Fibroblast of lung (primary cell): Measurements from ENCODE around the gene HRH1. TPM values are rescaled to one million over a fixed set of nuclear protein-coding genes. Genes with fewer than 3 reads are reported as not detected.

ENCODE experiments used
- DNase-seq, 2 donors: peaks; one replicate each; pipeline versions ENCODE4 v3.0.0 to v3.0.0-alpha.2; 2010; ENCODE audit warnings: low read depth in 2 of 2
- H2AFZ ChIP-seq: 2 replicates; pipeline ENCODE4 v1.5.1; 2012; ENCODE audit warnings: low read length, control low read depth, inconsistent platforms
- H3K27ac ChIP-seq: 2 replicates; pipeline ENCODE4 v1.5.1; 2011; ENCODE audit warnings: low read length, control low read depth; ENCODE audit not compliant: insufficient read depth
- H3K27me3 ChIP-seq: 2 replicates; pipeline ENCODE4 v1.5.1; 2011; ENCODE audit warnings: mild to moderate bottlenecking, low read length; ENCODE audit not compliant: control insufficient read depth, insufficient read depth
- H3K36me3 ChIP-seq: 2 replicates; pipeline ENCODE4 v1.5.1; 2011; ENCODE audit warnings: low read length; ENCODE audit not compliant: control insufficient read depth, insufficient read depth
- H3K4me1 ChIP-seq: 2 replicates; pipeline ENCODE4 v1.5.1; 2011; ENCODE audit warnings: low read length; ENCODE audit not compliant: control insufficient read depth, insufficient read depth; ENCODE audit errors: extremely low read depth
- H3K4me2 ChIP-seq: 2 replicates; pipeline ENCODE4 v1.5.1; 2011; ENCODE audit warnings: low read length, control low read depth; ENCODE audit not compliant: insufficient read depth; ENCODE audit errors: extremely low read depth
- H3K4me3 ChIP-seq, 4 experiments: fragments of 200-600 bp in 1 of 4; sonication (generic) in 1 of 4; replicated peaks in 1 of 4; 2 replicates each; pipeline ENCODE4 v1.5.1; 2011 to 2016; ENCODE audit warnings: low read length in 4 of 4, low read depth in 3 of 4, mild to moderate bottlenecking in 3 of 4, control low read depth in 2 of 4, inconsistent platforms in 1 of 4, mixed read lengths in 1 of 4; ENCODE audit not compliant: insufficient read depth in 1 of 4; ENCODE audit errors: control extremely low read depth in 1 of 4
- H3K79me2 ChIP-seq: 2 replicates; pipeline ENCODE4 v1.5.1; 2012; ENCODE audit warnings: mild to moderate bottlenecking, low read length, inconsistent platforms; ENCODE audit not compliant: control insufficient read depth, insufficient read depth
- H3K9ac ChIP-seq: 2 replicates; pipeline ENCODE4 v1.5.1; 2011; ENCODE audit warnings: mild to moderate bottlenecking, low read length, control low read depth; ENCODE audit not compliant: insufficient read depth
- H3K9me3 ChIP-seq: 2 replicates; pipeline ENCODE4 v1.5.1; 2012; ENCODE audit warnings: low read depth, low read length; ENCODE audit not compliant: control insufficient read depth, insufficient read depth
- H4K20me1 ChIP-seq: 2 replicates; pipeline ENCODE4 v1.5.1; 2011; ENCODE audit warnings: low read length; ENCODE audit not compliant: control insufficient read depth, insufficient read depth; ENCODE audit errors: extremely low read depth
- EZH2 ChIP-seq: IDR thresholded peaks from 2 replicates; pipeline ENCODE4 v1.5.1; 2012; ENCODE audit warnings: low read length, control low read depth, mild to moderate bottlenecking; ENCODE audit errors: missing control alignments
- polyA plus RNA-seq, 2 donors: library from polyadenylated mRNA; depleted of rRNA in 1 of 2; stranded (reverse) in 1 of 2; unstranded in 1 of 2; fragments of >200 nt; gene quantifications; 2 replicates each; pipeline ENCODE4 v1.2.1, GENCODE V29; 2011 to 2012; ENCODE audit warnings: missing spikeins in 1 of 2
- total RNA-seq: library from RNA; depleted of rRNA; stranded (reverse); fragments of >200 nt; gene quantifications from 2 replicates; pipeline ENCODE4 v1.2.1, GENCODE V29; 2014
- TF ChIP-seq, protein P1 (sequence below), 2 donors: IDR thresholded peaks in 1 of 2; conservative IDR thresholded peaks in 1 of 2; 1 replicate in 1 of 2; 2 replicates in 1 of 2; pipeline ENCODE4 v1.5.1; 2011 to 2012; ENCODE audit warnings: low read length in 2 of 2, control low read depth in 1 of 2, inconsistent platforms in 1 of 2, low read depth in 1 of 2, mild to moderate bottlenecking in 1 of 2

HRH1 gene
- total and polyA plus RNA-seq, 2 donors (not counting 1 experiment from before 2014, with no cell fraction given), result 12.6 to 30.6 TPM

DNA sequence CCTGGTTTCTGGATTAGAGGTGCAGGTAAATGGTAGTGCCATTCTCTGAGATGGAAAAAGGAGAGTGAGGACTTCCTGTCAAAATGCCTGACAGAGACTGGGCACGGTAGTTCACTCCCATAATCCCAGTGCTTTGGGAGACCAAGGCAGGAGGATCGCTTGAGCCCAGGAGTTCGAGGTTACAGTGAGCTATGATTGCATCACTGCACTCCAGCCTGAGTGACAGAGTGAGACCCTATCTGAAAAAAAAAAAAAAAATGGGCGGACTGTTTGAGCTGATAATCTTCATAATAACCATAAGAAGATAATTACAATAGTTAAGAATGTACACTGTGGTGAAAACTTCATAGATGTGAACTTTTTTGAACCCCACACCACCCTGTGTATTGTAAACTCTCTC, 44.2 kb downstream of the HRH1 start:
- Histone ChIP-seq H4K20me1 (no peaks in the 10 kb centered on the region), H3K9me3 (no peaks in the 10 kb centered on the region), H2AFZ (no peak overlapping the region), H3K79me2 (peaks cover 5% of the 10 kb centered on the region), H3K36me3 (no peaks in the 10 kb centered on the region), H3K4me2 (no peak overlapping the region), H3K4me1 (peaks cover 39% of the 10 kb centered on the region), H3K4me3 (no peak overlapping the region), H3K9ac (no peak overlapping the region), H3K27me3 (no peaks in the 10 kb centered on the region), H3K27ac (no peak overlapping the region)
- no peak for DNase-seq
- TF ChIP-seq, protein P1, sequence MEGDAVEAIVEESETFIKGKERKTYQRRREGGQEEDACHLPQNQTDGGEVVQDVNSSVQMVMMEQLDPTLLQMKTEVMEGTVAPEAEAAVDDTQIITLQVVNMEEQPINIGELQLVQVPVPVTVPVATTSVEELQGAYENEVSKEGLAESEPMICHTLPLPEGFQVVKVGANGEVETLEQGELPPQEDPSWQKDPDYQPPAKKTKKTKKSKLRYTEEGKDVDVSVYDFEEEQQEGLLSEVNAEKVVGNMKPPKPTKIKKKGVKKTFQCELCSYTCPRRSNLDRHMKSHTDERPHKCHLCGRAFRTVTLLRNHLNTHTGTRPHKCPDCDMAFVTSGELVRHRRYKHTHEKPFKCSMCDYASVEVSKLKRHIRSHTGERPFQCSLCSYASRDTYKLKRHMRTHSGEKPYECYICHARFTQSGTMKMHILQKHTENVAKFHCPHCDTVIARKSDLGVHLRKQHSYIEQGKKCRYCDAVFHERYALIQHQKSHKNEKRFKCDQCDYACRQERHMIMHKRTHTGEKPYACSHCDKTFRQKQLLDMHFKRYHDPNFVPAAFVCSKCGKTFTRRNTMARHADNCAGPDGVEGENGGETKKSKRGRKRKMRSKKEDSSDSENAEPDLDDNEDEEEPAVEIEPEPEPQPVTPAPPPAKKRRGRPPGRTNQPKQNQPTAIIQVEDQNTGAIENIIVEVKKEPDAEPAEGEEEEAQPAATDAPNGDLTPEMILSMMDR (conservative IDR thresholded peaks at IDR 0.05 in 1 of 2, IDR thresholded peaks at IDR 0.05 in 1 of 2; ENCODE audit: low read depth in 1 of 2, low read length in 2 of 2), result no peak
- no peak for TF ChIP-seq EZH2

DNA sequence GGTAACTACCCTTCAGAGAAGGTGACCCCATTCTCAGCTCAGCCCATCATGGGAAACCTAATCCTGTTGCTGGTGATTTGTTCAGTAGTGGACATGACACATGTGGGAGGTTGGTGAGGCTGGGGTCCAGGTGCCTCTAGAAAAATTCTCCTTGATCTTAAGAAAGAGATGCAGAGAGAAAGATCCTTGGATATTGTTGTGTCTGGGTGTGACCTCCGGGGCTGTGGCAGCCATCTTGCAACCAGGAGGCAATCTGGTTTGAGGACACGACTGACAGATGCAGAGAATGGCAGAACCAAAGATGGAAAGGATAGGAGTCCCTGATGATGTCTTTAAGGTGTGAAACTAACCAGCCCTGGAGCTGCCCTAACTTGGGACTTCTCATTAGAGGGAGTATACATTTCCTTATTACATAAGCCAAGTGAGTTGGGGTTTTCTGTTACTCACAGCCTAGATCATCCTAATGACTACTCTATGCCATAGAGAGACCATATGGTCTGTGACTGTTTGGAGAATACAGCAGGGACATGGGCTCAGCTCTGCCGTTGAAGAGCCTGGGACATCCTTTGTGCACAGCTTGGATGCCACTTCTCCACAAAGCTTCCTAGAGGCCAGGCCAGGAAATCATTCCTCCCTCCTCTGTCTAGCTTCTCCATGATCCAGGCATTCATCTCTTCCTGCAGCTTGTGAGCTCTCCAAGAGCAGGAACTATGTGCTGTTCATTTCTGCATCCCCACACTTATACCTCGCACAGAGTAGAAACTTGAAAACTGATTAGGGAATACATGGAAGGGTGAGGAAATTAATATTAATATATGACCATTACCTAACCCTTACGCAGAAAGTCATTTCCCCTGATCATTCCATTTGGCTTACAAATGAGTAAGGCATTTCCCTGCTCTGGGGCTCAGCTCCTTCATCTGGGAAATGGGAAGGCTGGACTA, 45.9 kb downstream of the HRH1 start:
- Histone ChIP-seq H3K36me3 (no peaks in the 10 kb centered on the region), H3K27me3 (no peaks in the 10 kb centered on the region), H3K9ac (no peak overlapping the region), H4K20me1 (no peaks in the 10 kb centered on the region), H3K4me1 (peaks cover 38% of the 10 kb centered on the region), H3K9me3 (no peaks in the 10 kb centered on the region), H3K4me2 (no peak overlapping the region), H3K4me3 (no peak overlapping the region), H3K27ac (no peak overlapping the region), H3K79me2 (peaks cover 5% of the 10 kb centered on the region), H2AFZ (no peak overlapping the region)
- peak in 1 of 2 donors; percentile 70 for DNase-seq
- TF ChIP-seq, protein P1 (conservative IDR thresholded peaks at IDR 0.05 in 1 of 2, IDR thresholded peaks at IDR 0.05 in 1 of 2; ENCODE audit: low read depth in 1 of 2, low read length in 2 of 2), result no peak
- no peak for TF ChIP-seq EZH2

DNA sequence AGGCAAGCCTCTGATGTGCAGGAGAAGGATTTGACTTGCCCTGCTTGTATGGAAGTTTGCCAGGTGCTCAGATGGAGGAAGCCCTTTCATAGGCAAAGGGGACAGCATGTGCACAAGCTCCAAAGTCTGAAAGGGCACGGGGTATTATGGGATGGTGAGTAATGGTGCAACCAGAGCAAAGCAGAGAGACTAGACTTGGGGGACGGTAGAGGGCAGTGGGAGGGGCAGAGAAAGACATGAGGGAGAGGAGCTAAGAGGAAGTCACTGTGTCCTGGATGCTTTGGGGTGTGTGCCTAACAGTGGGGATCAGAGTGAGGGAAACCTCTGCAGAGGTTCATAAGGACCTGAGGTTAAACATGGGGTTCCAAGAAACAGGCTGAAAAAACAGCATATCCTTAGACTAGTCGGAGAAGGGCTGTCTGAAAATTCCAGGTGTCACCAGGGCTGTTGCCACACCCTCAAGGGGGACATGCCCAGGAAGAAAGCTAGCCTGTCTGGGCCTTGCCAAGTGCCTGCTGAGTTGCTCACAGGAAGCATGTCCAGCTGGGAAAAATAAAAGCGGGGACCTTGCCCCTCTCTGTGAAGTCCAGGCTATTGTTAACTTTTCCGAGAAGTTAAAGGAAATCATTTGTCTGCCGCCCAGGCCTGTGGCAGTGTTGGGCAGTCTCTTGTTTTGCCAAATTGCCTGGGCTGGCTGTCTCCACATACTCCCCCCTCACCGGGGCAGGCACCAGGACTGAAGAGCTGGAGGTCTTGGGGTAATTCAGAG, 47.1 kb downstream of the HRH1 start:
- Histone ChIP-seq H3K36me3 (no peaks in the 10 kb centered on the region), H3K9me3 (no peaks in the 10 kb centered on the region), H3K4me2 (no peak overlapping the region), H3K79me2 (peaks cover 5% of the 10 kb centered on the region), H3K9ac (no peak overlapping the region), H3K4me1 (peaks cover 27% of the 10 kb centered on the region), H4K20me1 (no peaks in the 10 kb centered on the region), H2AFZ (no peak overlapping the region), H3K27ac (no peak overlapping the region), H3K4me3 (no peak overlapping the region), H3K27me3 (no peaks in the 10 kb centered on the region)
- TF ChIP-seq, protein P1 (conservative IDR thresholded peaks at IDR 0.05 in 1 of 2, IDR thresholded peaks at IDR 0.05 in 1 of 2; ENCODE audit: low read depth in 1 of 2, low read length in 2 of 2), result no peak
- TF ChIP-seq EZH2, result no peak
- DNase-seq, result peak; percentile 56 to 86
